Esophagus muscularis mucosa (tissue), 3 donors: ENCODE results near the gene KCNA10.
A peak's percentile ranks its signal among the peaks of the same experiment; 100 is the strongest.

Experiments used
- CTCF ChIP-seq, 3 experiments: fragments of 200-600 bp in 2 of 3; fragments of 450-650 bp in 1 of 3; sonication (generic) in 2 of 3; IDR thresholded peaks; one replicate each; pipeline ENCODE4 v1.5.1; 2017 to 2019; ENCODE audit warnings: antibody characterized with exemption in 3 of 3, mild to moderate bottlenecking in 2 of 3, moderate library complexity in 1 of 3
- POLR2AphosphoS5 ChIP-seq, 2 donors: sonication (generic); formaldehyde crosslinking; IDR thresholded peaks; one replicate each; pipeline ENCODE4 v1.6.1; 2017; ENCODE audit warnings: antibody characterized with exemption in 2 of 2

GRCh38 chr1:110495926-110496600 lies 22.9 kb downstream of the KCNA10 start:
- TF ChIP-seq CTCF (IDR thresholded peaks at IDR 0.05) (peak; percentile 87 to 94 (median 92)), POLR2AphosphoS5 (IDR thresholded peaks at IDR 0.05) (no peak)
